Spleen (tissue), 11 donors: ENCODE data around the gene XRCC1. TPM values are rescaled to one million over a fixed set of nuclear protein-coding genes. Genes with fewer than 3 reads are reported as not detected.

Source experiments
- DNase-seq: peaks from one replicate; pipeline ENCODE4 v3.0.0-alpha.2; 2020
- H3K27ac ChIP-seq, 8 donors: fragments of 200-600 bp; sonication (generic) in 7 of 8; 1 replicate in 4 of 8; 2 replicates in 4 of 8; pipeline versions ENCODE4 v1.5.0 to v1.8.0; 2016 to 2021; ENCODE audit warnings: inconsistent platforms in 4 of 8, mild to moderate bottlenecking in 4 of 8, moderate library complexity in 1 of 8
- H3K27me3 ChIP-seq, 7 donors: fragments of 200-600 bp; sonication (generic) in 6 of 7; replicated peaks in 1 of 7; 1 replicate in 4 of 7; 2 replicates in 3 of 7; pipeline versions ENCODE4 v1.5.0 to v1.8.0; 2016 to 2021; ENCODE audit warnings: inconsistent platforms in 3 of 7, mild to moderate bottlenecking in 1 of 7
- H3K36me3 ChIP-seq, 6 donors: fragments of 200-600 bp; sonication (generic) in 5 of 6; 1 replicate in 4 of 6; 2 replicates in 2 of 6; pipeline versions ENCODE4 v1.5.0 to v1.8.0; 2016 to 2021; ENCODE audit warnings: inconsistent platforms in 2 of 6
- H3K4me1 ChIP-seq, 6 donors: fragments of 200-600 bp; sonication (generic) in 5 of 6; 1 replicate in 3 of 6; 2 replicates in 3 of 6; pipeline versions ENCODE4 v1.5.0 to v1.8.0; 2016 to 2021; ENCODE audit warnings: inconsistent platforms in 3 of 6
- H3K4me3 ChIP-seq, 8 donors: fragments of 200-600 bp; sonication (generic) in 7 of 8; 1 replicate in 4 of 8; 2 replicates in 4 of 8; pipeline versions ENCODE4 v1.5.0 to v1.8.0; 2016 to 2021; ENCODE audit warnings: inconsistent platforms in 4 of 8, mild to moderate bottlenecking in 4 of 8, moderate library complexity in 2 of 8
- H3K9me3 ChIP-seq, 8 donors: fragments of 200-600 bp; sonication (generic) in 7 of 8; 1 replicate in 4 of 8; 2 replicates in 4 of 8; pipeline versions ENCODE4 v1.5.0 to v1.8.0; 2016 to 2021; ENCODE audit warnings: inconsistent platforms in 4 of 8
- CTCF ChIP-seq, 11 experiments: fragments of 200-600 bp in 7 of 11; fragments of 450-650 bp in 4 of 11; sonication (generic) in 4 of 11; IDR thresholded peaks in 8 of 11; conservative IDR thresholded peaks in 3 of 11; 1 replicate in 7 of 11; 2 replicates in 4 of 11; pipeline versions ENCODE4 v1.4.0 to v1.8.0; 2016 to 2021; ENCODE audit warnings: antibody characterized with exemption in 11 of 11, inconsistent platforms in 4 of 11, mild to moderate bottlenecking in 1 of 11
- POLR2A ChIP-seq, 3 donors: fragments of 450-650 bp; IDR thresholded peaks; one replicate each; pipeline ENCODE4 v1.5.1; 2017; ENCODE audit warnings: antibody characterized with exemption in 3 of 3, mild to moderate bottlenecking in 1 of 3
- POLR2AphosphoS5 ChIP-seq, 3 donors: sonication (generic); formaldehyde crosslinking; IDR thresholded peaks; one replicate each; pipeline ENCODE4 v1.5.1; 2017; ENCODE audit warnings: antibody characterized with exemption in 3 of 3
- WGBS, 5 donors: extraction: QIAGEN DNeasy Blood & Tissue Kit in 3 of 5; methylation state at CpG; one replicate each; pipeline versions ENCODE4 v1.1.5 to v1.1.7; 2013 to 2018; 5-methylcytosine and 5-hydroxymethylcytosine counted together
- intact Hi-C: fragments of 100-400 bp; cut with DNase I; formaldehyde crosslinking; loops from one replicate; pipeline ENCODE4 v1.15.0; 2023; ENCODE audit warnings: low total_unique reads
- polyA plus RNA-seq, 3 donors: library from polyadenylated mRNA; stranded (reverse); fragments of 200-250 nt; gene quantifications; one replicate each; pipeline ENCODE4 v1.2.1, GENCODE V29; 2013
- total RNA-seq, 7 donors: library from RNA; depleted of rRNA in 3 of 7; stranded (reverse); fragments of >200 nt in 3 of 7; fragmentation: NEBNext Ultra II Directional in 4 of 7; extraction: Animal tissue kit (Norgen Biotek cat#: 25700) in 4 of 7; gene quantifications; one replicate each; pipeline versions ENCODE4 v1.1.0 to v1.2.1, GENCODE V29; 2016 to 2021
- donor health status: healthy with polysubstance abuse.
- donor health status: DM: no; HTN: no; CAD: no; lungs with moderate emphysema.
- donor health status: DM: no; HTN: no; CAD: no.
- donor health status: Bipolar disorder and iron deficiency.
- donor health status: healthy.
- donor health status: DM: no; HTN: no; CAD: no.
- donor health status: DM: yes; HTN: yes; CAD: no.

XRCC1 gene
- total and polyA plus RNA-seq, 10 donors: 16.0 to 32.0 (median 25.1) TPM

- peaks cover 3 to 22% (median 9%) of the 10 kb centered on the region in 6 donors for H3K4me1 ChIP-seq
- intact Hi-C loops: no loop called here
Measured at GRCh38 chr19:43498233-43498842, 77.0 kb downstream of the XRCC1 start.

GRCh38 chr19:43496960-43497359, 78.4 kb downstream of the XRCC1 start:
- 91 to 96% (median 94%) methylated on average over 3 to 7 of the region's 7 CpGs for WGBS, 5 donors
- no peak overlapping the region for H3K27ac ChIP-seq
- no peak for DNase-seq
- no peaks in the 10 kb centered on the region for H3K27me3 ChIP-seq
- no peak overlapping the region for H3K4me3 ChIP-seq
- intact Hi-C loops: no loop called here
- peaks cover 0 to 74% (median 34%) of the 10 kb centered on the region in 6 donors for H3K36me3 ChIP-seq
- H3K4me1 ChIP-seq: peaks cover 0 to 8% (median 0%) of the 10 kb centered on the region in 6 donors
- no peak for TF ChIP-seq POLR2AphosphoS5 (IDR thresholded peaks at IDR 0.05)
- TF ChIP-seq POLR2A (IDR thresholded peaks at IDR 0.05): no peak
- no peak for TF ChIP-seq CTCF (IDR thresholded peaks at IDR 0.05 in 8 of 11, conservative IDR thresholded peaks at IDR 0.05 in 3 of 11)
- H3K9me3 ChIP-seq: no peaks in the 10 kb centered on the region

More at GRCh38 chr19:43498233-43498842, 77.0 kb downstream of the XRCC1 start:
- Histone ChIP-seq H3K4me3 (no peak overlapping the region), H3K9me3 (no peaks in the 10 kb centered on the region), H3K27me3 (no peaks in the 10 kb centered on the region), H3K36me3 (peaks cover 0 to 72% (median 34%) of the 10 kb centered on the region in 6 donors), H3K27ac (peak overlapping the region in 4 of 8 donors; percentile 20 to 48 (median 32))
- no peak for DNase-seq
- WGBS, 5 donors: 79 to 88% (median 81%) methylated on average over 5 of the region's 5 CpGs
- TF ChIP-seq POLR2AphosphoS5 (IDR thresholded peaks at IDR 0.05): no peak
- TF ChIP-seq CTCF (IDR thresholded peaks at IDR 0.05 in 8 of 11, conservative IDR thresholded peaks at IDR 0.05 in 3 of 11): no peak
- no peak for TF ChIP-seq POLR2A (IDR thresholded peaks at IDR 0.05)

GRCh38 chr19:43495082-43495481, 80.2 kb downstream of the XRCC1 start:
- Histone ChIP-seq H3K27me3 (no peaks in the 10 kb centered on the region), H3K9me3 (no peaks in the 10 kb centered on the region), H3K4me1 (peaks cover 0 to 7% (median 0%) of the 10 kb centered on the region in 6 donors), H3K36me3 (peaks cover 0 to 66% (median 34%) of the 10 kb centered on the region in 6 donors), H3K27ac (no peak overlapping the region), H3K4me3 (no peak overlapping the region)
- no peak for DNase-seq
- WGBS, 5 donors: 80 to 87% (median 84%) methylated on average over 5 to 8 of the region's 8 CpGs
- intact Hi-C loops: no loop called here
- TF ChIP-seq CTCF (IDR thresholded peaks at IDR 0.05 in 8 of 11, conservative IDR thresholded peaks at IDR 0.05 in 3 of 11) (no peak), POLR2AphosphoS5 (IDR thresholded peaks at IDR 0.05) (no peak), POLR2A (IDR thresholded peaks at IDR 0.05) (no peak)

Other genes starting within 250 kb of the XRCC1 start
- gene CD177, start 221.8 kb downstream of the XRCC1 start, total RNA-seq: 100 to 1,000 TPM in 4 of 7 donors, 10 to 100 TPM in 3; 27.3 to 354 (median 133) TPM
- gene CD177, start 221.8 kb downstream of the XRCC1 start, polyA plus RNA-seq: 10 to 100 TPM in 1 of 3 donors, 1 to 10 TPM in 2; 2.3 to 13.1 (median 4.5) TPM
- not detected for gene TEX101, start 160.6 kb downstream of the XRCC1 start, total RNA-seq
- not detected for gene TEX101, start 160.6 kb downstream of the XRCC1 start, polyA plus RNA-seq
- 1 to 10 TPM in 6 of 7 donors, under 1 TPM in 1; 0.57 to 2.8 (median 1.4) TPM for gene LYPD3, start 109.9 kb downstream of the XRCC1 start, total RNA-seq
- gene LYPD3, start 109.9 kb downstream of the XRCC1 start, polyA plus RNA-seq: 1 to 10 TPM; 1.5 to 1.7 (median 1.6) TPM
- gene PHLDB3, start 70.8 kb downstream of the XRCC1 start, total RNA-seq: 10 to 100 TPM in 5 of 7 donors, 1 to 10 TPM in 2; 8.0 to 23.0 (median 14.8) TPM
- gene PHLDB3, start 70.8 kb downstream of the XRCC1 start, polyA plus RNA-seq: 10 to 100 TPM; 10.4 to 22.8 (median 17.4) TPM
- 10 to 100 TPM; 25.3 to 53.4 (median 34.6) TPM for gene ETHE1, start 48.3 kb downstream of the XRCC1 start, total RNA-seq
- gene ETHE1, start 48.3 kb downstream of the XRCC1 start, polyA plus RNA-seq: 10 to 100 TPM; 20.2 to 42.8 (median 35.3) TPM
- 1 to 10 TPM in 5 of 7 donors, not detected in 2; 1.0 to 4.3 (median 2.4) TPM for gene ZNF575, start 42.3 kb downstream of the XRCC1 start, total RNA-seq
- 1 to 10 TPM in 1 of 3 donors, under 1 TPM in 2; 0.82 to 1.9 (median 0.87) TPM for gene ZNF575, start 42.3 kb downstream of the XRCC1 start, polyA plus RNA-seq
- gene PINLYP, start 274 bp upstream of the XRCC1 start, total RNA-seq: 1 to 10 TPM; 2.0 to 8.7 (median 4.3) TPM
- 10 to 100 TPM in 1 of 3 donors, 1 to 10 TPM in 2; 6.9 to 10.5 (median 9.6) TPM for gene PINLYP, start 274 bp upstream of the XRCC1 start, polyA plus RNA-seq
- 10 to 100 TPM; 16.5 to 25.9 (median 20.9) TPM for gene IRGQ, start 20.6 kb upstream of the XRCC1 start, total RNA-seq
- gene IRGQ, start 20.6 kb upstream of the XRCC1 start, polyA plus RNA-seq: 1 to 10 TPM; 3.1 to 3.9 (median 3.8) TPM
- gene ZNF576, start 21.1 kb upstream of the XRCC1 start, total RNA-seq: 10 to 100 TPM in 5 of 7 donors, 1 to 10 TPM in 2; 8.1 to 12.9 (median 11.5) TPM
- gene ZNF576, start 21.1 kb upstream of the XRCC1 start, polyA plus RNA-seq: 10 to 100 TPM in 1 of 3 donors, 1 to 10 TPM in 2; 6.9 to 14.7 (median 9.8) TPM
- gene SRRM5, start 36.6 kb upstream of the XRCC1 start, total RNA-seq: under 1 TPM; 0.32 to 0.94 (median 0.40) TPM
- gene SRRM5, start 36.6 kb upstream of the XRCC1 start, polyA plus RNA-seq: under 1 TPM; 0.26 to 0.54 (median 0.52) TPM
- gene ZNF428, start 44.1 kb upstream of the XRCC1 start, total RNA-seq: 10 to 100 TPM; 19.9 to 29.4 (median 26.2) TPM
- 10 to 100 TPM; 36.0 to 54.7 (median 51.9) TPM for gene ZNF428, start 44.1 kb upstream of the XRCC1 start, polyA plus RNA-seq
- 1 to 10 TPM; 1.8 to 3.5 (median 2.0) TPM for gene CADM4, start 64.3 kb upstream of the XRCC1 start, total RNA-seq
- gene CADM4, start 64.3 kb upstream of the XRCC1 start, polyA plus RNA-seq: 1 to 10 TPM in 2 of 3 donors, under 1 TPM in 1; 0.89 to 4.7 (median 2.2) TPM
- gene PLAUR, start 94.6 kb upstream of the XRCC1 start, total RNA-seq: 10 to 100 TPM; 20.3 to 86.4 (median 41.7) TPM
- gene PLAUR, start 94.6 kb upstream of the XRCC1 start, polyA plus RNA-seq: 10 to 100 TPM in 1 of 3 donors, 1 to 10 TPM in 2; 7.3 to 12.0 (median 8.7) TPM
- not detected for gene IRGC, start 140.5 kb upstream of the XRCC1 start, total RNA-seq
- gene IRGC, start 140.5 kb upstream of the XRCC1 start, polyA plus RNA-seq: not detected
- gene SMG9, start 179.4 kb upstream of the XRCC1 start, total RNA-seq: 10 to 100 TPM; 30.9 to 65.9 (median 54.6) TPM
- 10 to 100 TPM; 34.0 to 44.8 (median 44.3) TPM for gene SMG9, start 179.4 kb upstream of the XRCC1 start, polyA plus RNA-seq
- 10 to 100 TPM; 14.3 to 24.2 (median 21.3) TPM for gene KCNN4, start 205.4 kb upstream of the XRCC1 start, total RNA-seq
- 10 to 100 TPM; 25.3 to 77.6 (median 56.1) TPM for gene KCNN4, start 205.4 kb upstream of the XRCC1 start, polyA plus RNA-seq
- 10 to 100 TPM in 2 of 7 donors, 1 to 10 TPM in 5; 4.2 to 48.1 (median 7.4) TPM for gene LYPD5, start 226.9 kb upstream of the XRCC1 start, total RNA-seq
- 1 to 10 TPM; 2.1 to 6.6 (median 2.2) TPM for gene LYPD5, start 226.9 kb upstream of the XRCC1 start, polyA plus RNA-seq